SU-DHL-6 (cell line): ENCODE data around the gene GPATCH2.

ENCODE experiments used
- H2AFZ ChIP-seq: fragments of 200-600 bp; sonication (generic); 2 replicates; pipeline ENCODE4 v1.6.1; 2014; ENCODE audit warnings: low read depth, mild to moderate bottlenecking, moderate library complexity, mixed read lengths, antibody characterized with exemption, low read length; ENCODE audit not compliant: severe bottlenecking
- H3F3A ChIP-seq: fragments of 200-600 bp; shearing (Covaris generic); 2 replicates; pipeline ENCODE4 v1.6.0; 2016; ENCODE audit warnings: antibody characterized with exemption, mild to moderate bottlenecking; ENCODE audit not compliant: insufficient read depth
- H3K27ac ChIP-seq: fragments of 200-600 bp; sonication (generic); 2 replicates; pipeline ENCODE4 v1.5.1; 2016; ENCODE audit warnings: low read depth, mild to moderate bottlenecking, low read length, moderate library complexity, mixed read lengths
- H3K27me3 ChIP-seq: fragments of 200-600 bp; sonication (generic), shearing (Covaris generic); 2 replicates; pipeline ENCODE4 v1.6.0; 2014; ENCODE audit warnings: mild to moderate bottlenecking, low read length
- H3K36me3 ChIP-seq: fragments of 200-600 bp; sonication (generic); 2 replicates; pipeline ENCODE4 v1.6.1; 2014; ENCODE audit warnings: mild to moderate bottlenecking, low read length, mixed read lengths
- H3K4me2 ChIP-seq: fragments of 300-600, 200-600 bp; shearing (Covaris generic), sonication (generic); 2 replicates; pipeline ENCODE4 v1.6.0; 2014; ENCODE audit warnings: low read length, low read depth, mild to moderate bottlenecking; ENCODE audit not compliant: poor library complexity, severe bottlenecking
- H3K4me3 ChIP-seq: fragments of 200-600 bp; sonication (generic); 2 replicates; pipeline ENCODE4 v1.5.1; 2014; ENCODE audit warnings: antibody characterized with exemption, low read length, mild to moderate bottlenecking, mixed read lengths; ENCODE audit not compliant: insufficient read depth, poor library complexity, severe bottlenecking
- H3K79me2 ChIP-seq: fragments of 200-600 bp; sonication (generic); 2 replicates; pipeline ENCODE4 v1.6.1; 2014; ENCODE audit warnings: mild to moderate bottlenecking, low read length, moderate library complexity; ENCODE audit not compliant: insufficient read depth
- H3K9ac ChIP-seq: fragments of 200-600 bp; sonication (generic); 2 replicates; pipeline ENCODE4 v1.7.0; 2014; ENCODE audit warnings: mild to moderate bottlenecking, low read length
- H3K9me2 ChIP-seq: fragments of 200-600 bp; sonication (generic); replicated peaks from 2 replicates; pipeline ENCODE4 v1.6.1; 2014; ENCODE audit warnings: low read length; ENCODE audit not compliant: insufficient read depth
- H3K9me3 ChIP-seq: fragments of 200-600 bp; sonication (generic); 2 replicates; pipeline ENCODE4 v1.6.1; 2014; ENCODE audit warnings: low read length, mixed read lengths; ENCODE audit not compliant: insufficient read depth
- H4K20me1 ChIP-seq: fragments of 200-600 bp; sonication (generic); 2 replicates; pipeline ENCODE4 v1.6.1; 2014; ENCODE audit warnings: low read depth, mild to moderate bottlenecking, antibody characterized with exemption, low read length, moderate library complexity, mixed read lengths
- CTCF ChIP-seq: fragments of 200-600 bp; sonication (generic); IDR thresholded peaks from one replicate; pipeline ENCODE4 v1.5.1; 2017; ENCODE audit warnings: antibody characterized with exemption, mild to moderate bottlenecking, low read length, moderate library complexity; ENCODE audit not compliant: insufficient read depth, poor library complexity, severe bottlenecking
- EZH2phosphoT487 ChIP-seq: fragments of 200-600 bp; sonication (generic), shearing (Covaris generic); conservative IDR thresholded peaks from 2 replicates; pipeline ENCODE4 v1.6.1; 2018; ENCODE audit warnings: mild to moderate bottlenecking, antibody characterized with exemption, low read length, moderate library complexity, mixed read lengths

Gene GPATCH2

GRCh38 chr1:217403026-217403720 lies 227.7 kb downstream of the GPATCH2 start:
- no peaks in the 10 kb centered on the region for H3K9me3 ChIP-seq
- H3K79me2 ChIP-seq = no peaks in the 10 kb centered on the region
- no peak overlapping the region for H2AFZ ChIP-seq
- H3K4me2 ChIP-seq = no peak overlapping the region
- TF ChIP-seq EZH2phosphoT487 (no peak), CTCF (no peak)
- no peaks in the 10 kb centered on the region for H3K27me3 ChIP-seq
- H3F3A ChIP-seq = no peaks in the 10 kb centered on the region
- H3K9ac ChIP-seq = no peak overlapping the region
- no peak overlapping the region for H3K4me3 ChIP-seq
- no peaks in the 10 kb centered on the region for H4K20me1 ChIP-seq
- no peak overlapping the region for H3K27ac ChIP-seq
- no peaks in the 10 kb centered on the region for H3K9me2 ChIP-seq
- no peaks in the 10 kb centered on the region for H3K36me3 ChIP-seq

GRCh38 chr1:217402301-217402700 lies 228.6 kb downstream of the GPATCH2 start:
- Histone ChIP-seq H3K27ac (no peak overlapping the region), H3K36me3 (no peaks in the 10 kb centered on the region), H3K9me2 (no peaks in the 10 kb centered on the region), H3K4me2 (no peak overlapping the region), H3K9ac (no peak overlapping the region), H3K79me2 (no peaks in the 10 kb centered on the region), H3F3A (no peaks in the 10 kb centered on the region), H3K27me3 (no peaks in the 10 kb centered on the region), H2AFZ (no peak overlapping the region), H4K20me1 (no peaks in the 10 kb centered on the region), H3K4me3 (no peak overlapping the region), H3K9me3 (no peaks in the 10 kb centered on the region)
- no peak for TF ChIP-seq EZH2phosphoT487
- TF ChIP-seq CTCF = no peak

- no peak overlapping the region for H3K9ac ChIP-seq
- no peaks in the 10 kb centered on the region for H3K79me2 ChIP-seq
- H3K27ac ChIP-seq = no peak overlapping the region
- no peaks in the 10 kb centered on the region for H3K9me3 ChIP-seq
- no peaks in the 10 kb centered on the region for H3F3A ChIP-seq
- no peak for TF ChIP-seq EZH2phosphoT487
- no peak for TF ChIP-seq CTCF
- H3K27me3 ChIP-seq = no peaks in the 10 kb centered on the region
- no peak overlapping the region for H2AFZ ChIP-seq
- H3K36me3 ChIP-seq = no peaks in the 10 kb centered on the region
- H4K20me1 ChIP-seq = no peaks in the 10 kb centered on the region
- H3K9me2 ChIP-seq = no peaks in the 10 kb centered on the region
- no peak overlapping the region for H3K4me2 ChIP-seq
- H3K4me3 ChIP-seq = no peak overlapping the region
These were observed 237.0 kb downstream of the GPATCH2 start for GRCh38 chr1:217393896-217394295.
